HepG2 (cell line): ENCODE measurements around the gene NDUFB5. TPM values are rescaled to one million over a fixed set of nuclear protein-coding genes. Genes with fewer than 3 reads are reported as not detected.
"Not testable (repeated sequence)": the region's sequence is repeated elsewhere in the genome, so short reads cannot be mapped to it uniquely, and the experiment has no call there.

Source experiments
- ATAC-seq: fragments of 200-7000 bp; cut with Tn5 transposase; 3 replicates; pipeline ENCODE4 v1.9.1; 2020; ENCODE audit warnings: mild to moderate bottlenecking, moderate library complexity
- BruUV-seq: library from RNA; stranded (reverse); fragments of 400-500 nt; replicated peaks from 2 replicates; lab custom pipeline; 2021; lab: Mats Ljungman, UMichigan
- CTCF ChIA-PET: fragments of 300-600 bp; formaldehyde crosslinking; extraction: SDS; loops from one replicate; lab custom pipeline; 2021; ENCODE audit warnings: low total read pairs, inconsistent platforms, low intra/inter-chr PET ratio; lab: Yijun Ruan, JAX
- POLR2A ChIA-PET: fragments of 350-600 bp; sonication (Branson Sonifier 250); formaldehyde crosslinking; loops from one replicate; lab custom pipeline; 2020; ENCODE audit warnings: antibody characterized with exemption, inconsistent platforms; lab: Yijun Ruan, JAX
- DNase-seq: peaks from one replicate; pipeline ENCODE4 v3.0.0-alpha.2; 2015; ENCODE audit warnings: low spot score
- FAIRE-seq: peaks from 3 replicates; lab custom pipeline; 2011; peaks lifted over from hg19 to GRCh38; lab: Jason Lieb, UNC
- H2AFZ ChIP-seq: one replicate; pipeline ENCODE4 v1.6.1; 2011; ENCODE audit warnings: low read length, inconsistent platforms
- H3K27ac ChIP-seq: fragments of 300-600 bp; 3 replicates; pipeline ENCODE4 v1.8.0; 2011; ENCODE audit warnings: mixed run types, mild to moderate bottlenecking, mixed read lengths, low read length, inconsistent platforms; ENCODE audit not compliant: insufficient read depth; ENCODE audit errors: extremely low read length
- H3K27me3 ChIP-seq, 2 experiments: fragments of 200-600 bp in 1 of 2; 2 replicates in 1 of 2; 3 replicates in 1 of 2; pipeline versions ENCODE4 v1.6.0 to v1.8.0; 2011; ENCODE audit warnings: low read length in 2 of 2, mild to moderate bottlenecking in 2 of 2, moderate library complexity in 2 of 2, inconsistent platforms in 1 of 2; ENCODE audit not compliant: insufficient read depth in 2 of 2, control insufficient read depth in 1 of 2
- H3K36me3 ChIP-seq, 2 experiments: fragments of 200-600 bp in 1 of 2; replicated peaks in 1 of 2; 2 replicates in 1 of 2; 3 replicates in 1 of 2; pipeline versions ENCODE4 v1.5.1 to v1.8.0; 2011; ENCODE audit warnings: low read length in 2 of 2, inconsistent platforms in 1 of 2; ENCODE audit not compliant: insufficient read depth in 2 of 2, control insufficient read depth in 1 of 2
- H3K4me1 ChIP-seq: 2 replicates; pipeline ENCODE4 v1.5.1; 2012; ENCODE audit warnings: low read length, inconsistent platforms; ENCODE audit not compliant: insufficient read depth
- H3K4me2 ChIP-seq: 2 replicates; pipeline ENCODE4 v1.6.0; 2011; ENCODE audit warnings: low read depth, low read length, inconsistent platforms
- H3K4me3 ChIP-seq, 3 experiments: fragments of 200-600 bp in 1 of 3; sonication (generic), shearing (Covaris generic) in 1 of 3; replicated peaks in 1 of 3; 2 replicates each; pipeline ENCODE4 v1.5.1; 2011 to 2016; ENCODE audit warnings: low read length in 3 of 3, inconsistent platforms in 2 of 3, low read depth in 2 of 3, mild to moderate bottlenecking in 2 of 3, control low read depth in 1 of 3, mixed read lengths in 1 of 3; ENCODE audit not compliant: insufficient read depth in 1 of 3
- H3K79me2 ChIP-seq: one replicate; pipeline ENCODE4 v1.6.1; 2011; ENCODE audit warnings: low read length, inconsistent platforms; ENCODE audit not compliant: insufficient read depth
- H3K9ac ChIP-seq: 2 replicates; pipeline ENCODE4 v1.6.0; 2011; ENCODE audit warnings: mild to moderate bottlenecking, low read depth, low read length, inconsistent platforms; ENCODE audit not compliant: insufficient read depth
- H3K9me3 ChIP-seq: 2 replicates; pipeline ENCODE4 v1.5.1; 2012; ENCODE audit warnings: mild to moderate bottlenecking, low read length
- H4K20me1 ChIP-seq: 2 replicates; pipeline ENCODE4 v1.6.0; 2011; ENCODE audit warnings: inconsistent platforms, mild to moderate bottlenecking, low read length, moderate library complexity; ENCODE audit not compliant: insufficient read depth
- CBX5 ChIP-seq: sonication (generic); formaldehyde crosslinking; IDR thresholded peaks from 2 replicates; pipeline ENCODE4 v1.4.0; 2020; ENCODE audit warnings: missing genetic modification reagents, borderline replicate concordance
- KDM2A ChIP-seq: sonication (generic); formaldehyde crosslinking; IDR thresholded peaks from 2 replicates; pipeline ENCODE4 v1.4.0; 2020; ENCODE audit warnings: low read depth, missing genetic modification reagents, borderline replicate concordance
- MXD3 ChIP-seq: IDR thresholded peaks from 2 replicates; pipeline ENCODE4 v1.6.1; 2016; ENCODE audit warnings: mild to moderate bottlenecking, missing biosample characterization, missing genetic modification reagents
- POGZ ChIP-seq: sonication (generic); formaldehyde crosslinking; IDR thresholded peaks from 2 replicates; pipeline ENCODE4 v1.4.0; 2020; ENCODE audit warnings: mild to moderate bottlenecking, missing genetic modification reagents
- SOX6 ChIP-seq, 2 experiments: fragments of 450-650 bp in 1 of 2; sonication (generic) in 1 of 2; formaldehyde crosslinking in 1 of 2; IDR thresholded peaks; 2 replicates each; pipeline versions ENCODE4 v1.4.0 to v1.6.1; 2017 to 2020; ENCODE audit warnings: antibody characterized with exemption in 1 of 2, mild to moderate bottlenecking in 1 of 2, missing genetic modification reagents in 1 of 2
- ZGPAT ChIP-seq: IDR thresholded peaks from 2 replicates; pipeline ENCODE4 v1.6.1; 2016; ENCODE audit warnings: mild to moderate bottlenecking
- ZMYM3 ChIP-seq: sonication (generic); formaldehyde crosslinking; IDR thresholded peaks from 2 replicates; pipeline ENCODE4 v1.5.1; 2020; ENCODE audit warnings: mild to moderate bottlenecking, missing genetic modification reagents
- ZNF124 ChIP-seq: sonication (generic); formaldehyde crosslinking; IDR thresholded peaks from 2 replicates; pipeline ENCODE4 v1.4.0; 2020; ENCODE audit warnings: missing genetic modification reagents
- ZNF460 ChIP-seq: sonication (generic); formaldehyde crosslinking; IDR thresholded peaks from 2 replicates; pipeline ENCODE4 v1.5.1; 2020; ENCODE audit warnings: missing genetic modification reagents, mild to moderate bottlenecking, borderline replicate concordance
- ZNF687 ChIP-seq: sonication (generic); formaldehyde crosslinking; IDR thresholded peaks from 2 replicates; pipeline ENCODE4 v1.5.1; 2020; ENCODE audit warnings: mild to moderate bottlenecking, missing genetic modification reagents, moderate library complexity
- ZNF770 ChIP-seq: sonication (generic); formaldehyde crosslinking; IDR thresholded peaks from 2 replicates; pipeline ENCODE4 v1.5.0; 2020; ENCODE audit warnings: mild to moderate bottlenecking, missing genetic modification reagents
- WGBS: methylation state at CpG from one replicate; pipeline ENCODE4 v1.1.6; 2017; ENCODE audit warnings: low lambda C conversion rate; 5-methylcytosine and 5-hydroxymethylcytosine counted together
- in situ Hi-C: cut with HindIII; loops from 2 replicates; pipeline ENCODE4 v1.10.0; 2017; ENCODE audit warnings: low pct_unique_long_range_greater_than_20kb; ENCODE audit not compliant: extremely low pct_ligation_motif_present
- intact Hi-C: fragments of 100-400 bp; cut with micrococcal nuclease; formaldehyde crosslinking; loops from one replicate; pipeline ENCODE4 v1.10.0; 2022; ENCODE audit not compliant: unreplicated experiment
- polyA plus RNA-seq, 8 experiments: library from polyadenylated mRNA; depleted of rRNA in 3 of 8; stranded (reverse) in 7 of 8; unstranded in 1 of 8; fragments of >200 nt; fragmentation: Illumina TruSeq in 4 of 8; extraction: Trizol in 4 of 8; gene quantifications; 2 replicates each; pipeline versions ENCODE4 v1.2.1 to v1.2.3, GENCODE V29; 2011 to 2016; ENCODE audit warnings: low read depth in 4 of 8, missing spikeins in 1 of 8, mixed read lengths in 1 of 8; ENCODE audit not compliant: insufficient read depth in 1 of 8
- total RNA-seq, 5 experiments: library from RNA; depleted of rRNA; stranded (reverse); fragments of >200 nt; fragmentation: Illumina TruSeq; extraction: Trizol; gene quantifications; 2 replicates each; pipeline ENCODE4 v1.2.3, GENCODE V29; 2016; ENCODE audit warnings: low read depth in 1 of 5

Gene NDUFB5
- total and polyA plus RNA-seq, 2 of the 13 experiments (the other 11 are each of a cell fraction or from before 2014, with no cell fraction given) = 43.3 to 120 TPM

GRCh38 chr3:179643837-179644236 lies 39.2 kb downstream of the NDUFB5 start:
- CTCF ChIA-PET = not testable (repeated sequence)
- intact Hi-C loops = loop anchor here (2.0 to 10.0 kb wide), 2 partner anchors 39 to 319 kb away; partner anchors contain the start of genes MRPL47, NDUFB5 and ZNF639

More at GRCh38 chr3:179643837-179644236, 39.2 kb downstream of the NDUFB5 start:
- peak overlapping the region in 1 of 3 experiments; percentile 46; a peak in 2 of 6 replicates for H3K4me3 ChIP-seq
- H2AFZ ChIP-seq; in situ Hi-C loops; H3K79me2 ChIP-seq; FAIRE-seq; ATAC-seq; H3K36me3 ChIP-seq; H3K9me3 ChIP-seq; H3K27me3 ChIP-seq; H4K20me1 ChIP-seq; DNase-seq; TF ChIP-seq SOX6 (IDR thresholded peaks at IDR 0.05): not testable (repeated sequence)
- TF ChIP-seq ZNF770 (CRISPR knock-in tag) (peak; percentile 92), ZNF124 (0 out of 2 replicates have a peak, but pooled peaks have one; percentile 8), SOX6 (CRISPR knock-in tag; IDR thresholded peaks at IDR 0.05) (0 out of 2 replicates have a peak, but pooled peaks have one; percentile 29), ZGPAT (CRISPR knock-in tag) (0 out of 2 replicates have a peak, but pooled peaks have one; percentile 16), POGZ (peak; percentile 57), ZNF687 (CRISPR knock-in tag) (peak; percentile 15; the same call in 1 of the 2 replicates), ZMYM3 (CRISPR knock-in tag) (peak; percentile 74), CBX5 (0 out of 2 replicates have a peak, but pooled peaks have one; percentile 2), MXD3 (CRISPR knock-in tag) (0 out of 2 replicates have a peak, but pooled peaks have one; percentile 40), KDM2A (CRISPR knock-in tag) (0 out of 2 replicates have a peak, but pooled peaks have one; percentile 33), ZNF460 (CRISPR knock-in tag) (peak; percentile 76; the same call in 1 of the 2 replicates)
- H3K4me1 ChIP-seq = peaks cover 32% of the 10 kb centered on the region
- H3K27ac ChIP-seq = peak overlapping the region; percentile 88
- H3K9ac ChIP-seq = peak overlapping the region; percentile 57; the same call in 1 of the 2 replicates
- 28% methylated on average over 8 of the region's 8 CpGs for WGBS
- peak overlapping the region; percentile 77 for H3K4me2 ChIP-seq
- TSS peak; percentile 70 for BruUV-seq
- POLR2A ChIA-PET = interaction anchor here (0.7 to 2.6 kb wide), 10 partner anchors 9 to 96 kb away, joined by 3 to 30 read pairs (median 7); partner anchors contain the start of genes ACTL6A, MRPL47, NDUFB5 and USP13
